UCSD-AML1 (cell line): ENCODE measurements around the gene CDYL2.

Source experiments
- DNase-seq: peaks from one replicate; lab custom pipeline; 2025; ENCODE audit not compliant: unreplicated experiment; lab: John Stamatoyannopoulos, UW

CDYL2 gene

GRCh38 chr16:80602894-80603293, 201.5 kb downstream of the CDYL2 start:
- no peak for DNase-seq

GRCh38 chr16:80601182-80601581, 203.2 kb downstream of the CDYL2 start:
- DNase-seq: no peak

GRCh38 chr16:80599466-80599865, 204.9 kb downstream of the CDYL2 start:
- no peak for DNase-seq

- DNase-seq: no peak
Observed at GRCh38 chr16:80596507-80597207, 207.7 kb downstream of the CDYL2 start.

- DNase-seq: no peak
Observed at GRCh38 chr16:80594756-80595155, 209.6 kb downstream of the CDYL2 start.

GRCh38 chr16:80592273-80592672, 212.1 kb downstream of the CDYL2 start:
- no peak for DNase-seq

GRCh38 chr16:80591071-80591915, 213.1 kb downstream of the CDYL2 start:
- DNase-seq: no peak

- DNase-seq: no peak
Observed at GRCh38 chr16:80587071-80587470, 217.3 kb downstream of the CDYL2 start.

- no peak for DNase-seq
Observed at GRCh38 chr16:80586476-80586875, 217.9 kb downstream of the CDYL2 start.

- DNase-seq: no peak
Observed at GRCh38 chr16:80585764-80586163, 218.6 kb downstream of the CDYL2 start.

- DNase-seq: no peak
Observed at GRCh38 chr16:80583466-80583865, 220.9 kb downstream of the CDYL2 start.

GRCh38 chr16:80580109-80580832, 224.1 kb downstream of the CDYL2 start:
- DNase-seq: no peak

GRCh38 chr16:80577485-80578280, 226.7 kb downstream of the CDYL2 start:
- DNase-seq: no peak

- DNase-seq: no peak
Observed at GRCh38 chr16:80576343-80576912, 228.0 kb downstream of the CDYL2 start.

GRCh38 chr16:80573700-80574120, 230.7 kb downstream of the CDYL2 start:
- no peak for DNase-seq

- no peak for DNase-seq
Observed at GRCh38 chr16:80570106-80570478, 234.3 kb downstream of the CDYL2 start.

GRCh38 chr16:80569440-80570105, 234.8 kb downstream of the CDYL2 start:
- DNase-seq: peak; percentile 27

GRCh38 chr16:80564394-80564793, 240.0 kb downstream of the CDYL2 start:
- no peak for DNase-seq

- DNase-seq: no peak
Observed at GRCh38 chr16:80563066-80563465, 241.3 kb downstream of the CDYL2 start.

- DNase-seq: no peak
Observed at GRCh38 chr16:80559369-80559768, 245.0 kb downstream of the CDYL2 start.
